K562 (cell line): ENCODE measurements around the gene C1orf105. TPM values are rescaled to one million over a fixed set of nuclear protein-coding genes. Genes with fewer than 3 reads are reported as not detected.

ENCODE experiments used
- CREB3L1 ChIP-seq: fragments of 450-650 bp; IDR thresholded peaks from 2 replicates; pipeline ENCODE4 v1.6.1; 2014; ENCODE audit warnings: low read depth, mild to moderate bottlenecking, moderate library complexity, borderline replicate concordance
- ETV6 ChIP-seq, 3 experiments: fragments of 150-350 bp in 1 of 3; sonication (generic) in 1 of 3; formaldehyde crosslinking in 1 of 3; IDR thresholded peaks; 2 replicates each; pipeline versions ENCODE4 v1.6.1 to v1.8.0; 2014 to 2022; ENCODE audit warnings: borderline replicate concordance in 2 of 3, low read depth in 2 of 3, antibody characterized with exemption in 1 of 3, low read length in 1 of 3, mild to moderate bottlenecking in 1 of 3, missing genetic modification reagents in 1 of 3
- GATAD2A ChIP-seq: fragments of 450-650 bp; IDR thresholded peaks from 2 replicates; pipeline ENCODE4 v1.6.1; 2017
- GMEB1 ChIP-seq: fragments of 250-450 bp; sonication (Bioruptor Pico); IDR thresholded peaks from 2 replicates; pipeline ENCODE4 v1.4.0; 2020; ENCODE audit warnings: mild to moderate bottlenecking
- IRF9 ChIP-seq: fragments of 450-650 bp; IDR thresholded peaks from 2 replicates; pipeline ENCODE4 v1.6.1; 2016; ENCODE audit warnings: missing biosample characterization, missing genetic modification characterization
- JUN ChIP-seq, 2 experiments: sonication (generic) in 1 of 2; formaldehyde crosslinking in 1 of 2; IDR thresholded peaks; 2 replicates each; pipeline versions ENCODE4 v1.6.1 to v1.8.0; 2012 to 2022; ENCODE audit warnings: borderline replicate concordance in 2 of 2, mild to moderate bottlenecking in 2 of 2, improper control_type of control experiment in 1 of 2, low read depth in 1 of 2, low read length in 1 of 2, missing genetic modification reagents in 1 of 2
- MBD2 ChIP-seq: sonication (generic); IDR thresholded peaks from 2 replicates; pipeline ENCODE4 v1.6.1; 2016; ENCODE audit warnings: low read depth, borderline replicate concordance
- MXD1 ChIP-seq: fragments of 250-450 bp; sonication (Bioruptor Pico); IDR thresholded peaks from 2 replicates; pipeline ENCODE4 v1.8.0; 2021; ENCODE audit warnings: borderline replicate concordance, mild to moderate bottlenecking, moderate library complexity; ENCODE audit not compliant: poor library complexity, severe bottlenecking
- MYBL2 ChIP-seq, 2 experiments: fragments of 450-650 bp in 1 of 2; sonication (generic) in 1 of 2; formaldehyde crosslinking in 1 of 2; IDR thresholded peaks; 2 replicates each; pipeline versions ENCODE4 v1.6.1 to v1.8.1; 2017 to 2022; ENCODE audit warnings: borderline replicate concordance in 1 of 2, inconsistent platforms in 1 of 2, low read depth in 1 of 2, mild to moderate bottlenecking in 1 of 2, missing genetic modification reagents in 1 of 2, moderate library complexity in 1 of 2
- NCOA6 ChIP-seq: fragments of 450-650 bp; IDR thresholded peaks from 2 replicates; pipeline ENCODE4 v1.6.1; 2017; ENCODE audit warnings: mild to moderate bottlenecking
- RBM22 ChIP-seq: fragments of 200-400 bp; formaldehyde crosslinking; IDR thresholded peaks from 2 replicates; pipeline ENCODE4 v1.6.1; 2018; ENCODE audit warnings: low read length, low read depth; ENCODE audit not compliant: poor library complexity, severe bottlenecking
- RFX1 ChIP-seq: fragments of 450-650 bp; IDR thresholded peaks from 2 replicates; pipeline ENCODE4 v1.6.1; 2016; ENCODE audit warnings: mild to moderate bottlenecking, moderate library complexity
- SAFB ChIP-seq: fragments of 200-400 bp; formaldehyde crosslinking; IDR thresholded peaks from 2 replicates; pipeline ENCODE4 v1.6.1; 2017; ENCODE audit warnings: low read depth, low read length, borderline replicate concordance
- SRSF3 ChIP-seq: fragments of 200-400 bp; formaldehyde crosslinking; IDR thresholded peaks from 2 replicates; pipeline ENCODE4 v1.6.1; 2016; ENCODE audit warnings: mild to moderate bottlenecking, low read length, moderate library complexity; ENCODE audit not compliant: insufficient read depth
- TCFL5 ChIP-seq: fragments of 250-450 bp; sonication (Bioruptor Pico); conservative IDR thresholded peaks from 2 replicates; pipeline ENCODE4 v1.6.1; 2021; ENCODE audit warnings: mild to moderate bottlenecking, moderate library complexity, matching md5 sums
- TEAD1 ChIP-seq, 2 experiments: fragments of 450-650 bp in 1 of 2; sonication (generic) in 1 of 2; formaldehyde crosslinking; IDR thresholded peaks; 2 replicates each; pipeline versions ENCODE4 v1.4.0 to v1.8.0; 2020 to 2022; ENCODE audit warnings: mild to moderate bottlenecking in 2 of 2, missing genetic modification reagents in 1 of 2
- ZNF518B ChIP-seq: fragments of 250-450 bp; sonication (Bioruptor Pico); IDR thresholded peaks from 2 replicates; pipeline ENCODE4 v1.5.0; 2021; ENCODE audit warnings: mild to moderate bottlenecking, moderate library complexity
- ZNF589 ChIP-seq: fragments of 200-800 bp; sonication (Bioruptor generic); IDR thresholded peaks from 2 replicates; pipeline ENCODE4 v1.6.1; 2016; ENCODE audit warnings: low read depth, missing genetic modification characterization, missing compliant biosample characterization
- polyA plus RNA-seq, 8 experiments: library from polyadenylated mRNA; depleted of rRNA in 4 of 8; stranded (reverse) in 5 of 8; unstranded in 3 of 8; fragments of >200 nt; fragmentation: Nextera tagmentation in 2 of 8; fragmentation: Illumina TruSeq in 1 of 8; extraction: Ambion mirVana in 2 of 8; extraction: Trizol in 1 of 8; gene quantifications; 2 replicates each; pipeline versions ENCODE4 v1.2.1 to v1.2.3, GENCODE V29; 2011 to 2014; ENCODE audit warnings: inconsistent platforms in 1 of 8, missing spikeins in 1 of 8
- total RNA-seq, 7 experiments: library from RNA; depleted of rRNA in 6 of 7; stranded (reverse); fragments of >200 nt in 6 of 7; fragmentation: Illumina TruSeq in 2 of 7; extraction: Trizol in 2 of 7; gene quantifications; 2 replicates each; pipeline versions ENCODE4 v1.2.1 to v1.2.3, GENCODE V29; 2011 to 2021; ENCODE audit warnings: low replicate concordance in 1 of 7

Gene C1orf105
- total and polyA plus RNA-seq, 9 of the 15 experiments (the other 6 are each of a cell fraction or from before 2014, with no cell fraction given), result 0.08 TPM; not detected in 8

- no peak for TF ChIP-seq MYBL2 (IDR thresholded peaks at IDR 0.05; ENCODE audit: low read depth)
- no peak for TF ChIP-seq MYBL2 (CRISPR knock-in tag; IDR thresholded peaks at IDR 0.05; ENCODE audit: borderline replicate concordance)
- TF ChIP-seq JUN (IDR thresholded peaks at IDR 0.05; ENCODE audit: borderline replicate concordance, low read depth, low read length), result peak; percentile 6; the same call in 1 of the 2 replicates
- TF ChIP-seq JUN (CRISPR knock-in tag; IDR thresholded peaks at IDR 0.05; ENCODE audit: borderline replicate concordance), result no peak
- TF ChIP-seq TEAD1 (CRISPR knock-in tag; IDR thresholded peaks at IDR 0.05), result peak in 1 of 2 experiments; percentile 82; a peak in 2 of 4 replicates
- TF ChIP-seq ZNF518B (CRISPR knock-in tag), result no peak
- TF ChIP-seq IRF9 (tag), result peak; percentile 82
- peak; percentile 82; the same call in 1 of the 2 replicates for TF ChIP-seq ZNF589 (CRISPR knock-in tag)
- TF ChIP-seq ETV6 (IDR thresholded peaks at IDR 0.05; ENCODE audit: borderline replicate concordance in 1 of 2, low read depth in 2 of 2, low read length in 1 of 2), result no peak
- TF ChIP-seq ETV6 (CRISPR knock-in tag; IDR thresholded peaks at IDR 0.05; ENCODE audit: borderline replicate concordance), result no peak
- TF ChIP-seq RBM22, result no peak
- peak; percentile 65; the same call in 1 of the 2 replicates for TF ChIP-seq MBD2
- TF ChIP-seq CREB3L1, result no peak
- TF ChIP-seq GATAD2A, result peak; percentile 90
- no peak for TF ChIP-seq GMEB1 (CRISPR knock-in tag)
- no peak for TF ChIP-seq TCFL5 (CRISPR knock-in tag)
- TF ChIP-seq SRSF3, result no peak
- TF ChIP-seq RFX1, result no peak
- TF ChIP-seq NCOA6, result no peak
- TF ChIP-seq SAFB, result no peak
- no peak for TF ChIP-seq MXD1
Measured at GRCh38 chr1:172456344-172456769, 35.9 kb downstream of the C1orf105 start (continued).
